Brain microvascular endothelial cell (primary cell): ENCODE measurements around the gene CCDC201.

Source experiments
- DNase-seq: peaks from one replicate; pipeline ENCODE4 v3.0.0-alpha.2; 2020
- H3K27ac ChIP-seq: fragments of 250-450 bp; sonication (Bioruptor Pico); 2 replicates; pipeline ENCODE4 v1.5.1; 2020; ENCODE audit warnings: mild to moderate bottlenecking, moderate library complexity
- H3K27me3 ChIP-seq: fragments of 250-450 bp; sonication (Bioruptor Pico); replicated peaks from 2 replicates; pipeline ENCODE4 v1.5.1; 2020; ENCODE audit warnings: mild to moderate bottlenecking
- H3K36me3 ChIP-seq: fragments of 250-450 bp; sonication (Bioruptor Pico); replicated peaks from 2 replicates; pipeline ENCODE4 v1.5.1; 2020; ENCODE audit warnings: mild to moderate bottlenecking
- H3K4me3 ChIP-seq: 2 replicates; pipeline ENCODE4 v1.5.1; 2011; ENCODE audit warnings: low read depth, mild to moderate bottlenecking, control low read depth, low read length, moderate library complexity
- in situ Hi-C: cut with HindIII; loops from 2 replicates; pipeline ENCODE4 v1.10.0; 2017; ENCODE audit warnings: low sequenced_read_pairs, low pct_ligation_motif_present
- TF ChIP-seq, protein P1 (sequence below): IDR thresholded peaks from 2 replicates; pipeline ENCODE4 v1.5.1; 2011; ENCODE audit warnings: low read depth, mild to moderate bottlenecking, moderate library complexity, low read length, control low read depth, inconsistent platforms; ENCODE audit errors: missing control alignments

CCDC201 gene

DNA sequence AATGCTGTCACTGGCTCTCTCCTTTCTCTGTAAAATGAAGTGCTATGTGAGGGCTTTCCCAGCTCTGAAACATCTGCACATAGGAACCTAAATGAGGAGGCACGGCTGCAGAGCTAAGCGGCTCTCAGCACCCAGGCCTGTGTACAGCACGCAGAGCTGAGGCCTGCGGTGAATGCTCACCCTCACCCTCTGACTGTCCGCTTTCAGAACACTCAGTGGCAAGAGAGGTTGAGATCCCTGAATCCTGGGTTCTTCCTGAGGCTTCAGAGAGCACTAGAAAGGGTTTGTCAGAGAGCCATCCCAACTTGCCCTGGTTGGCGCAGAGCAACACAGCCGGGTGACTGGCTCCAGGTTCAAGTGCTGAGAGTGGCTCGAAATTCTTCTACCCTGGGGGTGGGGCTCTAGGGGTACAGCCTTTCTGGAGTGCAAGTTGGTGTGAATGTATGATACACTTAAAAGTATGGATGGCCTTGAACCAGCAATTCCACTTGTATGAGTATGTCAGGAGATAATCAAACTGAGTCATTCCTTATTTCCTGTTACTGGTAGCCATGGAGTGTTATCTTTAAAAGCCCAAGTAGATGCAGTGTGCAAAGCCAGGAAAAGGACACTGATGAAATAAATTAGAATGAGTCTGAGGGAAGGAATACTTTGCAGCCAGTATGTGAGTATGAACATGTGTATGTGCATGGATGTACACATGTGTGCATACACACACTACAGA is 1.7 kb upstream of the CCDC201 start:
- Histone ChIP-seq H3K4me3 (no peak overlapping the region), H3K36me3 (no peaks in the 10 kb centered on the region), H3K27me3 (no peaks in the 10 kb centered on the region), H3K27ac (peak overlapping the region; percentile 71)
- DNase-seq, result peak; percentile 83
- in situ Hi-C loops, result no loop called here
- TF ChIP-seq, protein P1, sequence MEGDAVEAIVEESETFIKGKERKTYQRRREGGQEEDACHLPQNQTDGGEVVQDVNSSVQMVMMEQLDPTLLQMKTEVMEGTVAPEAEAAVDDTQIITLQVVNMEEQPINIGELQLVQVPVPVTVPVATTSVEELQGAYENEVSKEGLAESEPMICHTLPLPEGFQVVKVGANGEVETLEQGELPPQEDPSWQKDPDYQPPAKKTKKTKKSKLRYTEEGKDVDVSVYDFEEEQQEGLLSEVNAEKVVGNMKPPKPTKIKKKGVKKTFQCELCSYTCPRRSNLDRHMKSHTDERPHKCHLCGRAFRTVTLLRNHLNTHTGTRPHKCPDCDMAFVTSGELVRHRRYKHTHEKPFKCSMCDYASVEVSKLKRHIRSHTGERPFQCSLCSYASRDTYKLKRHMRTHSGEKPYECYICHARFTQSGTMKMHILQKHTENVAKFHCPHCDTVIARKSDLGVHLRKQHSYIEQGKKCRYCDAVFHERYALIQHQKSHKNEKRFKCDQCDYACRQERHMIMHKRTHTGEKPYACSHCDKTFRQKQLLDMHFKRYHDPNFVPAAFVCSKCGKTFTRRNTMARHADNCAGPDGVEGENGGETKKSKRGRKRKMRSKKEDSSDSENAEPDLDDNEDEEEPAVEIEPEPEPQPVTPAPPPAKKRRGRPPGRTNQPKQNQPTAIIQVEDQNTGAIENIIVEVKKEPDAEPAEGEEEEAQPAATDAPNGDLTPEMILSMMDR, result no peak

DNA sequence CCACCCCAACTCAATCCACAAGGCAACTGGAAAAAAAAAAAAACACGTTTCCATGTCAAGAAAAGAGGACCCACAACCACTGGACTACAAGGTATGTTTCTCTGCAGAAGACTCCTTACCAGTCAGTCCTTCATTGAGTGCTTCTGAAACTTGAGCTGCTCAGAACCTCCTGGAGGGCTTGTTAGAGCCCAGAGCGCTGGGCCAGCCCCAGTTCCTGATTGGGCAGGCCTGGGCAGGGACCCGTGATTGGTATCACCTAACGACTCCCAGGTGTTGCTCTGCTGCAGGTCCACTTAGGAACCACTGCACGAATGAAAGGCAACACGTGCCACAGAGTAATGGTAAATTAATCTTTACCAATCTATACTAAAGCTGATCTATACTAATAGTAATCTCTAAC is 473 bp upstream of the CCDC201 start:
- in situ Hi-C loops, result no loop called here
- TF ChIP-seq, protein P1, result no peak

DNA sequence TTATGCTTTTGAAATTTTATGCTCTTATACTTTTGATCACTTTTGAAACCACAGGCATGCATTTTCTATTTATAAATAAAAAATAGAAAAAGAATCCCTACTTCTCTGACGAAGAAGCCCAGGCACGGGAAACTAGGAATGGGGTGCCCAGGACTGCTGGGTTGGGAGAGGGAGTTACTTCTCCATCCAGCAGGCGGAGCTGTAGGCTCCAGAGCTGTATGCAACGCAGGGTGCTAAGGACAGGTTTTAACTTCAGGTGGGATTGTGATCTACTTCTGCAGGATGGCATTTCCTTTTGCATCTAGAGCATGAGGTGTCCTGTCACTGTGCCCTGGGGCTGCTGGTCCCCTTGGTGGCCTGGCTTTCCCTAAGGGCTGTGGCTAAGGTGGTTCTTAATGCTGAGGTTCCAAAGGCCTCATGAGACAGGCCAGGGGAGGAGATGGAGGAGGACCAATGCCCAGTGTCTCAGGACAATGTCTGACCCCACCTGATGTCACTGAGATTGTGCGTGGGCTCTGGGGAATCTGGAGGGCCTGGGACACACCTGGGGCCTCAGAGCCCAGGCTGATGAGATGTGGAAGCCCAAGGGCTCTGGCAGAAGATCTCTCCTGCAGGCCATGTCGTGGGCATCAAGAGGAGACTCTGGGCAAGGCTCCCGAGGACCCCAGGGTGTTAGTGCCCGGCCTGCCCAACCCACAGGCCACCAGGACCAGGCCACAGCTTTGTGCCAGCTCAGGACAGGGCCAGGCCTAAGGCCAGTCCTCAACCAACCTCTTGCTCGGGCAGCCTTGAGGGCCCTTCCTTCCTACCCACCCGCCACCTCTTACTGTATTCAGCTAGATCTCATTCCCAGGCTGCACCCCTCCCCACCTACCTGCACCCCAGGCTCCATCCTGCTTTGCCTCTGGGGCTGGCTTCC is 507 bp downstream of the CCDC201 start:
- H3K4me3 ChIP-seq, result no peak overlapping the region
- no peaks in the 10 kb centered on the region for H3K36me3 ChIP-seq
- no peak for DNase-seq
- TF ChIP-seq, protein P1, result peak; percentile 85
- H3K27me3 ChIP-seq, result no peaks in the 10 kb centered on the region
- H3K27ac ChIP-seq, result no peak overlapping the region
- in situ Hi-C loops, result no loop called here

More for the DNA sequence above, 473 bp upstream of the CCDC201 start:
- Histone ChIP-seq H3K27me3 (no peaks in the 10 kb centered on the region), H3K36me3 (no peaks in the 10 kb centered on the region), H3K4me3 (no peak overlapping the region), H3K27ac (no peak overlapping the region)
- no peak for DNase-seq

DNA sequence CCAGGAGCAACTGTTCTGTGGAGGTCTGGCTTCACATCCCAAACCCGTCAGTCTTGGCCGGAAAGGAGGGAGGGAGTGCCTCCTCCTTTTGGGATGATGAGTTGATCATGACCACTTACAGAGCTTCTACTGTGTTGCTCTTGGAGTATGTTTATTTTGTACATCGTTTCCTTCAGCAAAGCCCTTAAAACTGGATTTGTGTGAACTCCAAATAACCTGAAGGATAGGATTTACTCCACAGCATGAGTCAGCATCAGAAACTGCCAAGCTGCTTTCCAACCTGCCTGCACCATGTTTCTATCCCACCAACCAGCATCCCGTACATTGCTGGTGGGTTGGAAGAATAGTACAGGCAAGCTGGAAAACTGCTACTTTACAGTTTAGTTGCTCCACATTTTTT is 3.5 kb downstream of the CCDC201 start:
- Histone ChIP-seq H3K4me3 (no peak overlapping the region), H3K27me3 (no peaks in the 10 kb centered on the region), H3K27ac (no peak overlapping the region), H3K36me3 (no peaks in the 10 kb centered on the region)
- in situ Hi-C loops, result no loop called here
- no peak for DNase-seq
- TF ChIP-seq, protein P1, result no peak

DNA sequence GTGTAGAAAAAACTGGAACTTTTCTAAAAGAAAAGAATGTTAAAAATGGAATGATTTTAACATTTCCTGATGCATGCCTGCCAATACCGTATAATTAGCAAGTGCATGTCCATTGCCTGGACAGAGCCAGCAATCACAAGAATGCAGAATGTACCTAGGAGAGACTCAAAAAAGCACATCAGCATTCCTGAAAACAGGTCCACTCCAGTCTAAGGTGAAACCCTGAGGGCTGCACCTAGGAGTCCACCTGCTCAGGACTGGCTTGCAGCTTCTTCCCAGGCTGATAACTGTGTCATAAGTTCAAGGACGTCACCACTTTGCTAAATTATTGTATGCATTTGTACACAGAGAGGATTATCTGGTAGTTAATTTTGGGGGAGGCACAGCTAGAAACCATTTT is 5.4 kb downstream of the CCDC201 start:
- Histone ChIP-seq H3K4me3 (no peak overlapping the region), H3K27ac (no peak overlapping the region), H3K36me3 (no peaks in the 10 kb centered on the region), H3K27me3 (no peaks in the 10 kb centered on the region)
- TF ChIP-seq, protein P1, result no peak
- no peak for DNase-seq
- in situ Hi-C loops, result no loop called here
